ENCODE data around the gene FOXC1. TPM values are rescaled to one million over a fixed set of nuclear protein-coding genes. Genes with fewer than 3 reads are reported as not detected.

FOXC1 gene
- total RNA-seq, 2 experiments from 2014 or later = 0.04 to 0.05 TPM

GRCh38 chr6:1576166-1576565 lies 33.5 kb upstream of the FOXC1 start:
- Mint-ChIP-seq H3K27ac (no peak overlapping the region), H3K4me3 (no peak overlapping the region), H3K36me3 (ENCODE audit: low read depth) (no peaks in the 10 kb centered on the region), H3K9me3 (ENCODE audit: low read depth) (peaks cover 2% of the 10 kb centered on the region), H3K27me3 (peaks cover 2% of the 10 kb centered on the region), H3K4me1 (no peaks in the 10 kb centered on the region)
- no peak for DNase-seq
- ChIA-PET CTCF (no interaction called here), POLR2A (no interaction called here)
- no peak for ATAC-seq
- intact Hi-C loops (cut with DNase I, micrococcal nuclease) = no loop called here

DNA sequence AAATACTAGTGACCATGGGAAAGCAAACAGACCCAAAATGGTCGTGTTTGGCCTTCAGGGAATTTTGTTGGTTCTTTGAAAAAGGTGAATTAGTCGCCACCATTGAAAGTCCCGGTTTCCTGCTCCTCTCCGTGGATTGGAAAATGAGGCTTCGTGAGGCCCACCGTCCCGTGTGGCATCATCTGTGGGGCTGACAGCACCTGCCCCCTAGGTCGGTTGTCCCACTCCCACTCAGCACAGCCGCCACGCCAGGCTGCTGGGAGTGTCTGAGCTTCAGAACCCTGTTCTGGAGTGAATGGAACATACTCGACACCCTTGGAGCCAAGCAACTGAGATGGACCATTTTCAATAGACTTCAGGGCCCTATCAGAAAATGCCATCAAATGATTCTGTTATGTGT lies 33.0 kb upstream of the FOXC1 start:
- ATAC-seq (no peak), DNase-seq (no peak)
- Mint-ChIP-seq H3K9me3 (ENCODE audit: low read depth) (no peaks in the 10 kb centered on the region), H3K27me3 (peaks cover 2% of the 10 kb centered on the region), H3K4me3 (no peak overlapping the region), H3K36me3 (ENCODE audit: low read depth) (no peaks in the 10 kb centered on the region), H3K4me1 (no peaks in the 10 kb centered on the region), H3K27ac (no peak overlapping the region)
- ChIA-PET POLR2A (interaction anchor here (0.5 kb wide), 1 partner anchor 410 kb away, joined by 8 read pairs; no protein-coding TSS in a partner anchor), CTCF (interaction anchor here (1.1 kb wide), 1 partner anchor 53 kb away, joined by 3 read pairs; no protein-coding TSS in a partner anchor)
- intact Hi-C loops (cut with DNase I, micrococcal nuclease) = no loop called here

DNA sequence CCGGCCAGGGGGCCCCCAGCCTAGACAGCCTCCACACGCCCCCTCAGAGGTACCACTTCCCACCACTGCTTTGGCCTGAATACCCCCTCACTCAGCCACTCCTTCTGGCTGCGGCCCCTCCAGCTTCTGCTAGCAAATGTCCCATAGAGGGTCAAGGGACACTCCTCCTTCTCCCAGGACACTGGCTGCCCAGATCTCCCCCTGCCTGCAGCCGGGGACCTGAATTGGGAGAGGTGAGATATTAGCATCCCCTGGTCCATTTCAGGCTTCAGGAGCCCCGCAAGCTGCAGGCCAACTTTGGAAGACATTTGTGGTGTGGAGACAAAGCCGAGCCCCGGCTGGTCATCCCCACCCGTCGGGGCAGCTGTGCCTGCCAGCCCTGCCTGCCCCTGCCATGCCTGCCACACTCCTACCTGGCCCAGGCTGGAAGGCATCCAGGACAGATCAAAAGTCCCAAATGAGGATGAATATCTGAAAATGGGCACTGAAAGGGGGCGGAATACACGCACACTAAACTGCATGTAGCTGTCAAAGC lies 32.5 kb upstream of the FOXC1 start:
- no peak for DNase-seq
- Mint-ChIP-seq H3K4me1 (no peaks in the 10 kb centered on the region), H3K9me3 (ENCODE audit: low read depth) (no peaks in the 10 kb centered on the region), H3K27me3 (peaks cover 2% of the 10 kb centered on the region), H3K36me3 (ENCODE audit: low read depth) (no peaks in the 10 kb centered on the region), H3K27ac (no peak overlapping the region), H3K4me3 (no peak overlapping the region)
- intact Hi-C loops (cut with DNase I, micrococcal nuclease) = no loop called here
- ChIA-PET POLR2A (interaction anchor here (0.5 kb wide), 1 partner anchor 410 kb away, joined by 8 read pairs; no protein-coding TSS in a partner anchor), CTCF (interaction anchor here (1.1 kb wide), 1 partner anchor 54 kb away, joined by 3 read pairs; no protein-coding TSS in a partner anchor)
- ATAC-seq = no peak

GRCh38 chr6:1577896-1578745 lies 31.6 kb upstream of the FOXC1 start:
- Mint-ChIP-seq H3K27ac (no peak overlapping the region), H3K4me1 (no peaks in the 10 kb centered on the region), H3K4me3 (no peak overlapping the region), H3K36me3 (ENCODE audit: low read depth) (no peaks in the 10 kb centered on the region), H3K9me3 (ENCODE audit: low read depth) (no peaks in the 10 kb centered on the region), H3K27me3 (peaks cover 2% of the 10 kb centered on the region)
- intact Hi-C loops (cut with DNase I, micrococcal nuclease) = no loop called here
- no peak for ATAC-seq
- CTCF ChIA-PET = interaction anchor here (1.1 kb wide), 1 partner anchor 54 kb away, joined by 3 read pairs; no protein-coding TSS in a partner anchor
- POLR2A ChIA-PET = no interaction called here
- no peak for DNase-seq

DNA sequence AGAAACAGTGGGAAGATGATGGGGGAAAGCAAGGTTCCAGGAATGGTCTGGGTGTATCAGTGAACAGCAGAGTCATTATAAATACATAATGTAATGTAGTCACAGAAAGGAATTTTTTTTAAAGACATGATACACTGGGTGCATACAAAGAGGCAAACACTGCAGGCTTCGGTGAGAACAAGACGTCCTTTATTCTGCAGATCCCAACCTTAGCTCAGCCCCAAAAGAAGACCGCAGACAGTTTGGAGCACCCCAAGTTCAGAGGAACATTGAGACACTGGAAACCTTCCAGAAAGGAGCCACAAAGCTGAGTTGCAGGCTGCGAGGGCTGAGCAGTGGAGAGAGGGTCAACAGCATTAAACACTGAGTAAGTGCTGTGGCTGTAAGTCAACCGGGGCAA lies 30.6 kb upstream of the FOXC1 start:
- intact Hi-C loops (cut with DNase I, micrococcal nuclease) = no loop called here
- H3K27ac Mint-ChIP-seq = no peak overlapping the region
- no peak overlapping the region for H3K4me3 Mint-ChIP-seq
- H3K4me1 Mint-ChIP-seq = no peaks in the 10 kb centered on the region
- no peak for ATAC-seq
- no peaks in the 10 kb centered on the region for H3K36me3 Mint-ChIP-seq (ENCODE audit: low read depth)
- DNase-seq = no peak
- CTCF ChIA-PET = no interaction called here
- POLR2A ChIA-PET = no interaction called here
- no peaks in the 10 kb centered on the region for H3K9me3 Mint-ChIP-seq (ENCODE audit: low read depth)
- peaks cover 2% of the 10 kb centered on the region for H3K27me3 Mint-ChIP-seq

GRCh38 chr6:1580109-1580508 lies 29.6 kb upstream of the FOXC1 start:
- POLR2A ChIA-PET = interaction anchor here (0.7 kb wide), 1 partner anchor 100 kb away, joined by 3 read pairs; no protein-coding TSS in a partner anchor
- Mint-ChIP-seq H3K9me3 (ENCODE audit: low read depth) (no peaks in the 10 kb centered on the region), H3K4me3 (no peak overlapping the region), H3K36me3 (ENCODE audit: low read depth) (no peaks in the 10 kb centered on the region), H3K27me3 (peaks cover 2% of the 10 kb centered on the region), H3K4me1 (no peaks in the 10 kb centered on the region), H3K27ac (no peak overlapping the region)
- CTCF ChIA-PET = interaction anchor here (1.0 kb wide), 1 partner anchor 16 kb away, joined by 7 read pairs; no protein-coding TSS in a partner anchor
- intact Hi-C loops (cut with DNase I, micrococcal nuclease) = no loop called here
- ATAC-seq (no peak), DNase-seq (no peak)

GRCh38 chr6:1580585-1580984 lies 29.1 kb upstream of the FOXC1 start:
- DNase-seq (no peak), ATAC-seq (no peak)
- H3K36me3 Mint-ChIP-seq (ENCODE audit: low read depth) = no peaks in the 10 kb centered on the region
- H3K27me3 Mint-ChIP-seq = peaks cover 2% of the 10 kb centered on the region
- POLR2A ChIA-PET = no interaction called here
- no peak overlapping the region for H3K27ac Mint-ChIP-seq
- H3K4me3 Mint-ChIP-seq = no peak overlapping the region
- intact Hi-C loops (cut with DNase I, micrococcal nuclease) = no loop called here
- no peaks in the 10 kb centered on the region for H3K9me3 Mint-ChIP-seq (ENCODE audit: low read depth)
- CTCF ChIA-PET = interaction anchor here (1.0 kb wide), 1 partner anchor 15 kb away, joined by 7 read pairs; no protein-coding TSS in a partner anchor
- H3K4me1 Mint-ChIP-seq = no peaks in the 10 kb centered on the region

GRCh38 chr6:1581120-1581991 lies 28.4 kb upstream of the FOXC1 start:
- DNase-seq (no peak), ATAC-seq (no peak)
- ChIA-PET CTCF (interaction anchor here (1.0 kb wide), 1 partner anchor 15 kb away, joined by 7 read pairs; no protein-coding TSS in a partner anchor), POLR2A (no interaction called here)
- intact Hi-C loops (cut with DNase I, micrococcal nuclease) = no loop called here
- Mint-ChIP-seq H3K36me3 (ENCODE audit: low read depth) (no peaks in the 10 kb centered on the region), H3K4me3 (no peak overlapping the region), H3K4me1 (no peaks in the 10 kb centered on the region), H3K9me3 (ENCODE audit: low read depth) (no peaks in the 10 kb centered on the region), H3K27me3 (peaks cover under 1% of the 10 kb centered on the region), H3K27ac (no peak overlapping the region)

- ATAC-seq (no peak), DNase-seq (no peak)
- ChIA-PET POLR2A (no interaction called here), CTCF (no interaction called here)
- Mint-ChIP-seq H3K27me3 (peaks cover 5% of the 10 kb centered on the region), H3K9me3 (ENCODE audit: low read depth) (no peaks in the 10 kb centered on the region), H3K27ac (no peak overlapping the region), H3K4me1 (no peaks in the 10 kb centered on the region), H3K4me3 (no peak overlapping the region), H3K36me3 (ENCODE audit: low read depth) (no peaks in the 10 kb centered on the region)
- intact Hi-C loops (cut with DNase I, micrococcal nuclease) = no loop called here
These were observed 25.6 kb upstream of the FOXC1 start for GRCh38 chr6:1584146-1584545.

- Mint-ChIP-seq H3K4me3 (no peak overlapping the region), H3K36me3 (ENCODE audit: low read depth) (no peaks in the 10 kb centered on the region), H3K27ac (no peak overlapping the region), H3K4me1 (no peaks in the 10 kb centered on the region), H3K9me3 (ENCODE audit: low read depth) (no peaks in the 10 kb centered on the region), H3K27me3 (peaks cover 9% of the 10 kb centered on the region)
- ChIA-PET CTCF (interaction anchor here (1.5 kb wide), 1 partner anchor 11 kb away, joined by 6 read pairs; no protein-coding TSS in a partner anchor), POLR2A (no interaction called here)
- intact Hi-C loops (cut with DNase I, micrococcal nuclease) = no loop called here
- no peak for ATAC-seq
- DNase-seq = no peak
These were observed 24.6 kb upstream of the FOXC1 start for GRCh38 chr6:1584996-1585668.

- CTCF ChIA-PET = interaction anchor here (1.5 kb wide), 1 partner anchor 10 kb away, joined by 6 read pairs; no protein-coding TSS in a partner anchor
- intact Hi-C loops (cut with DNase I, micrococcal nuclease) = no loop called here
- H3K36me3 Mint-ChIP-seq (ENCODE audit: low read depth) = no peaks in the 10 kb centered on the region
- H3K9me3 Mint-ChIP-seq (ENCODE audit: low read depth) = no peaks in the 10 kb centered on the region
- no peak overlapping the region for H3K27ac Mint-ChIP-seq
- POLR2A ChIA-PET = no interaction called here
- H3K27me3 Mint-ChIP-seq = peaks cover 9% of the 10 kb centered on the region
- DNase-seq (no peak), ATAC-seq (no peak)
- no peak overlapping the region for H3K4me3 Mint-ChIP-seq
- H3K4me1 Mint-ChIP-seq = no peaks in the 10 kb centered on the region
These were observed 24.1 kb upstream of the FOXC1 start for GRCh38 chr6:1585669-1586049.
